HepG2 (cell line): Measurements from ENCODE around the gene PGPEP1. TPM values are rescaled to one million over a fixed set of nuclear protein-coding genes. Genes with fewer than 3 reads are reported as not detected.

Experiments
- ATAC-seq: fragments of 200-7000 bp; cut with Tn5 transposase; 3 replicates; pipeline ENCODE4 v1.9.1; 2020; ENCODE audit warnings: mild to moderate bottlenecking, moderate library complexity
- BruUV-seq: library from RNA; stranded (reverse); fragments of 400-500 nt; replicated peaks from 2 replicates; lab custom pipeline; 2021; lab: Mats Ljungman, UMichigan
- CTCF ChIA-PET: fragments of 300-600 bp; formaldehyde crosslinking; extraction: SDS; loops from one replicate; lab custom pipeline; 2021; ENCODE audit warnings: low total read pairs, inconsistent platforms, low intra/inter-chr PET ratio; lab: Yijun Ruan, JAX
- POLR2A ChIA-PET: fragments of 350-600 bp; sonication (Branson Sonifier 250); formaldehyde crosslinking; loops from one replicate; lab custom pipeline; 2020; ENCODE audit warnings: antibody characterized with exemption, inconsistent platforms; lab: Yijun Ruan, JAX
- DNase-seq: peaks from one replicate; pipeline ENCODE4 v3.0.0-alpha.2; 2015; ENCODE audit warnings: low spot score
- FAIRE-seq: peaks from 3 replicates; lab custom pipeline; 2011; peaks lifted over from hg19 to GRCh38; lab: Jason Lieb, UNC
- H2AFZ ChIP-seq: one replicate; pipeline ENCODE4 v1.6.1; 2011; ENCODE audit warnings: low read length, inconsistent platforms
- H3K27ac ChIP-seq: fragments of 300-600 bp; 3 replicates; pipeline ENCODE4 v1.8.0; 2011; ENCODE audit warnings: mixed run types, mild to moderate bottlenecking, mixed read lengths, low read length, inconsistent platforms; ENCODE audit not compliant: insufficient read depth; ENCODE audit errors: extremely low read length
- H3K27me3 ChIP-seq, 2 experiments: fragments of 200-600 bp in 1 of 2; 2 replicates in 1 of 2; 3 replicates in 1 of 2; pipeline versions ENCODE4 v1.6.0 to v1.8.0; 2011; ENCODE audit warnings: low read length in 2 of 2, mild to moderate bottlenecking in 2 of 2, moderate library complexity in 2 of 2, inconsistent platforms in 1 of 2; ENCODE audit not compliant: insufficient read depth in 2 of 2, control insufficient read depth in 1 of 2
- H3K36me3 ChIP-seq, 2 experiments: fragments of 200-600 bp in 1 of 2; replicated peaks in 1 of 2; 2 replicates in 1 of 2; 3 replicates in 1 of 2; pipeline versions ENCODE4 v1.5.1 to v1.8.0; 2011; ENCODE audit warnings: low read length in 2 of 2, inconsistent platforms in 1 of 2; ENCODE audit not compliant: insufficient read depth in 2 of 2, control insufficient read depth in 1 of 2
- H3K4me1 ChIP-seq: 2 replicates; pipeline ENCODE4 v1.5.1; 2012; ENCODE audit warnings: low read length, inconsistent platforms; ENCODE audit not compliant: insufficient read depth
- H3K4me2 ChIP-seq: 2 replicates; pipeline ENCODE4 v1.6.0; 2011; ENCODE audit warnings: low read depth, low read length, inconsistent platforms
- H3K4me3 ChIP-seq, 3 experiments: fragments of 200-600 bp in 1 of 3; sonication (generic), shearing (Covaris generic) in 1 of 3; replicated peaks in 1 of 3; 2 replicates each; pipeline ENCODE4 v1.5.1; 2011 to 2016; ENCODE audit warnings: low read length in 3 of 3, inconsistent platforms in 2 of 3, low read depth in 2 of 3, mild to moderate bottlenecking in 2 of 3, control low read depth in 1 of 3, mixed read lengths in 1 of 3; ENCODE audit not compliant: insufficient read depth in 1 of 3
- H3K79me2 ChIP-seq: one replicate; pipeline ENCODE4 v1.6.1; 2011; ENCODE audit warnings: low read length, inconsistent platforms; ENCODE audit not compliant: insufficient read depth
- H3K9ac ChIP-seq: 2 replicates; pipeline ENCODE4 v1.6.0; 2011; ENCODE audit warnings: mild to moderate bottlenecking, low read depth, low read length, inconsistent platforms; ENCODE audit not compliant: insufficient read depth
- H3K9me3 ChIP-seq: 2 replicates; pipeline ENCODE4 v1.5.1; 2012; ENCODE audit warnings: mild to moderate bottlenecking, low read length
- H4K20me1 ChIP-seq: 2 replicates; pipeline ENCODE4 v1.6.0; 2011; ENCODE audit warnings: inconsistent platforms, mild to moderate bottlenecking, low read length, moderate library complexity; ENCODE audit not compliant: insufficient read depth
- ARNT ChIP-seq: fragments of 450-650 bp; IDR thresholded peaks from 2 replicates; pipeline ENCODE4 v1.6.1; 2017
- ATF7-NPFF ChIP-seq: sonication (generic); formaldehyde crosslinking; IDR thresholded peaks from 2 replicates; pipeline ENCODE4 v1.8.1; 2023; ENCODE audit warnings: mild to moderate bottlenecking, low read depth, missing genetic modification reagents, moderate library complexity
- NFATC3 ChIP-seq: sonication (generic); formaldehyde crosslinking; IDR thresholded peaks from 2 replicates; pipeline ENCODE4 v1.5.1; 2020; ENCODE audit warnings: mild to moderate bottlenecking, missing genetic modification reagents
- SIN3A ChIP-seq: IDR thresholded peaks from 2 replicates; pipeline ENCODE4 v1.6.1; 2011; ENCODE audit warnings: low read depth, mild to moderate bottlenecking, control low read depth, low read length, borderline replicate concordance
- SRY ChIP-seq: sonication (generic); formaldehyde crosslinking; IDR thresholded peaks from 2 replicates; pipeline ENCODE4 v1.8.0; 2022; ENCODE audit warnings: mild to moderate bottlenecking, missing genetic modification reagents
- TSC22D2 ChIP-seq: sonication (generic); formaldehyde crosslinking; IDR thresholded peaks from 2 replicates; pipeline ENCODE4 v1.5.1; 2020; ENCODE audit warnings: missing genetic modification reagents, mild to moderate bottlenecking, borderline replicate concordance
- ZC3H4 ChIP-seq: sonication (generic); formaldehyde crosslinking; IDR thresholded peaks from 2 replicates; pipeline ENCODE4 v1.4.0; 2020; ENCODE audit warnings: missing genetic modification reagents, borderline replicate concordance
- ZNF570 ChIP-seq: sonication (generic); formaldehyde crosslinking; IDR thresholded peaks from 2 replicates; pipeline ENCODE4 v1.4.0; 2020; ENCODE audit warnings: mild to moderate bottlenecking, missing genetic modification reagents, borderline replicate concordance
- ZNF7 ChIP-seq: IDR thresholded peaks from 2 replicates; pipeline ENCODE4 v1.6.1; 2016; ENCODE audit warnings: missing biosample characterization, missing genetic modification reagents
- WGBS: methylation state at CpG from one replicate; pipeline ENCODE4 v1.1.6; 2017; ENCODE audit warnings: low lambda C conversion rate; 5-methylcytosine and 5-hydroxymethylcytosine counted together
- in situ Hi-C: cut with HindIII; loops from 2 replicates; pipeline ENCODE4 v1.10.0; 2017; ENCODE audit warnings: low pct_unique_long_range_greater_than_20kb; ENCODE audit not compliant: extremely low pct_ligation_motif_present
- intact Hi-C: fragments of 100-400 bp; cut with micrococcal nuclease; formaldehyde crosslinking; loops from one replicate; pipeline ENCODE4 v1.10.0; 2022; ENCODE audit not compliant: unreplicated experiment
- polyA plus RNA-seq, 8 experiments: library from polyadenylated mRNA; depleted of rRNA in 3 of 8; stranded (reverse) in 7 of 8; unstranded in 1 of 8; fragments of >200 nt; fragmentation: Illumina TruSeq in 4 of 8; extraction: Trizol in 4 of 8; gene quantifications; 2 replicates each; pipeline versions ENCODE4 v1.2.1 to v1.2.3, GENCODE V29; 2011 to 2016; ENCODE audit warnings: low read depth in 4 of 8, missing spikeins in 1 of 8, mixed read lengths in 1 of 8; ENCODE audit not compliant: insufficient read depth in 1 of 8
- total RNA-seq, 5 experiments: library from RNA; depleted of rRNA; stranded (reverse); fragments of >200 nt; fragmentation: Illumina TruSeq; extraction: Trizol; gene quantifications; 2 replicates each; pipeline ENCODE4 v1.2.3, GENCODE V29; 2016; ENCODE audit warnings: low read depth in 1 of 5
- TF ChIP-seq, protein P1 (sequence below): sonication (generic); formaldehyde crosslinking; IDR thresholded peaks from 2 replicates; pipeline ENCODE4 v1.4.0; 2020; ENCODE audit warnings: missing genetic modification reagents, mild to moderate bottlenecking, borderline replicate concordance
- TF ChIP-seq, protein P2 (sequence below): sonication (generic); formaldehyde crosslinking; IDR thresholded peaks from 2 replicates; pipeline ENCODE4 v1.4.0; 2020; ENCODE audit warnings: missing genetic modification reagents, borderline replicate concordance
- TF ChIP-seq, protein P3 (sequence below): sonication (generic); formaldehyde crosslinking; IDR thresholded peaks from 2 replicates; pipeline ENCODE4 v1.5.0; 2020; ENCODE audit warnings: mild to moderate bottlenecking, missing genetic modification reagents, borderline replicate concordance

The PGPEP1 gene
- total and polyA plus RNA-seq, 2 of the 13 experiments (the other 11 are each of a cell fraction or from before 2014, with no cell fraction given) = 53.1 to 56.6 TPM

DNA sequence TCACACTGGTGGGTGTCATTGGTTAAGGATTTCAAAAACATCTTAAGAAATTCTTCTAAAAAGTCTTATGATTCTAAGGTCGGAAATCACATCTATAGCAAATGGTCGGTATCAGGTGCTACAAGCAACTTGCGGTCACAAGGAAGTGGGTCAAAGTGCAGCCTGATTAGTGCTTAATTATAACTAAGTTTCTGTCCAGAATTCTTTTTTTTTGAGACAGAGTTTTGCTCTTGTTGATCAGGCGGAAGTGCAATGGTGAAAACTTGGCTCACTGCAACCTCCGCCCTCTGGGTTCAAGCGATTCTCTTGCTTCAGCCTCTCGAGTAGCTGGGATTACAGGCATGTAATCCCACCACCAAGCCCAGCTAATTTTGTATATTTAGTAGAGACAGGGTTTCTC is 44.4 kb downstream of the PGPEP1 start:
- Histone ChIP-seq H3K9me3 (no peaks in the 10 kb centered on the region), H3K4me3 (peak overlapping the region; percentile 56 to 95 (median 91)), H3K36me3 (peaks cover 4 to 24% of the 10 kb centered on the region in 2 experiments; a peak in 4 of 5 replicates), H2AFZ (no peak overlapping the region), H3K4me2 (peak overlapping the region; percentile 97), H3K27ac (peak overlapping the region; percentile 80), H3K79me2 (peaks cover 57% of the 10 kb centered on the region), H3K27me3 (no peaks in the 10 kb centered on the region; a peak in 1 of 5 replicates), H4K20me1 (peaks cover 35% of the 10 kb centered on the region), H3K4me1 (peaks cover 57% of the 10 kb centered on the region), H3K9ac (peak overlapping the region; percentile 84)
- no TSS peak for BruUV-seq
- intact Hi-C loops (loop anchor here (5.0 kb wide), 1 partner anchor 37 kb away; no protein-coding TSS in a partner anchor), in situ Hi-C loops (no loop called here)
- 58% methylated on average over 7 of the region's 7 CpGs for WGBS
- ChIA-PET CTCF (interaction anchor here (1.1 to 1.4 kb wide), 2 partner anchors 28 to 106 kb away, joined by 3 read pairs; no protein-coding TSS in a partner anchor), POLR2A (interaction anchor here (1.9 to 14.3 kb wide), 3 partner anchors 17 to 105 kb away, joined by 20 to 514 read pairs (median 87); partner anchors contain the start of gene JUND)
- FAIRE-seq (no peak), ATAC-seq (no peak), DNase-seq (no peak)
- TF ChIP-seq, protein P1, sequence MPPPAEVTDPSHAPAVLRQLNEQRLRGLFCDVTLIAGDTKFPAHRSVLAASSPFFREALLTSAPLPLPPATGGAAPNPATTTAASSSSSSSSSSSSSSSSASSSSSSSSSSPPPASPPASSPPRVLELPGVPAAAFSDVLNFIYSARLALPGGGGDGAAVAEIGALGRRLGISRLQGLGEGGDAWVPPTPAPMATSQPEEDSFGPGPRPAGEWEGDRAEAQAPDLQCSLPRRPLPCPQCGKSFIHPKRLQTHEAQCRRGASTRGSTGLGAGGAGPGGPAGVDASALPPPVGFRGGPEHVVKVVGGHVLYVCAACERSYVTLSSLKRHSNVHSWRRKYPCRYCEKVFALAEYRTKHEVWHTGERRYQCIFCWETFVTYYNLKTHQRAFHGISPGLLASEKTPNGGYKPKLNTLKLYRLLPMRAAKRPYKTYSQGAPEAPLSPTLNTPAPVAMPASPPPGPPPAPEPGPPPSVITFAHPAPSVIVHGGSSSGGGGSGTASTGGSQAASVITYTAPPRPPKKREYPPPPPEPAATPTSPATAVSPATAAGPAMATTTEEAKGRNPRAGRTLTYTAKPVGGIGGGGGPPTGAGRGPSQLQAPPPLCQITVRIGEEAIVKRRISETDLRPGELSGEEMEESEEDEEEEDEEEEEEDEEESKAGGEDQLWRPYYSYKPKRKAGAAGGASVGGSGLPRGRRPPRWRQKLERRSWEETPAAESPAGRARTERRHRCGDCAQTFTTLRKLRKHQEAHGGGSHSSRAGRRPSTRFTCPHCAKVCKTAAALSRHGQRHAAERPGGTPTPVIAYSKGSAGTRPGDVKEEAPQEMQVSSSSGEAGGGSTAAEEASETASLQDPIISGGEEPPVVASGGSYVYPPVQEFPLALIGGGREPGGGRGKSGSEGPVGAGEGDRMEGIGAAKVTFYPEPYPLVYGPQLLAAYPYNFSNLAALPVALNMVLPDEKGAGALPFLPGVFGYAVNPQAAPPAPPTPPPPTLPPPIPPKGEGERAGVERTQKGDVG = no peak
- TF ChIP-seq NFATC3 (CRISPR knock-in tag) (no peak), SRY (CRISPR knock-in tag) (no peak), ZC3H4 (CRISPR knock-in tag) (no peak), SIN3A (no peak), TSC22D2 (no peak), ARNT (no peak), ATF7-NPFF (CRISPR knock-in tag) (no peak; the same call in 1 of the 2 replicates), ZNF7 (CRISPR knock-in tag) (no peak), ZNF570 (CRISPR knock-in tag) (no peak)
- TF ChIP-seq, protein P2, sequence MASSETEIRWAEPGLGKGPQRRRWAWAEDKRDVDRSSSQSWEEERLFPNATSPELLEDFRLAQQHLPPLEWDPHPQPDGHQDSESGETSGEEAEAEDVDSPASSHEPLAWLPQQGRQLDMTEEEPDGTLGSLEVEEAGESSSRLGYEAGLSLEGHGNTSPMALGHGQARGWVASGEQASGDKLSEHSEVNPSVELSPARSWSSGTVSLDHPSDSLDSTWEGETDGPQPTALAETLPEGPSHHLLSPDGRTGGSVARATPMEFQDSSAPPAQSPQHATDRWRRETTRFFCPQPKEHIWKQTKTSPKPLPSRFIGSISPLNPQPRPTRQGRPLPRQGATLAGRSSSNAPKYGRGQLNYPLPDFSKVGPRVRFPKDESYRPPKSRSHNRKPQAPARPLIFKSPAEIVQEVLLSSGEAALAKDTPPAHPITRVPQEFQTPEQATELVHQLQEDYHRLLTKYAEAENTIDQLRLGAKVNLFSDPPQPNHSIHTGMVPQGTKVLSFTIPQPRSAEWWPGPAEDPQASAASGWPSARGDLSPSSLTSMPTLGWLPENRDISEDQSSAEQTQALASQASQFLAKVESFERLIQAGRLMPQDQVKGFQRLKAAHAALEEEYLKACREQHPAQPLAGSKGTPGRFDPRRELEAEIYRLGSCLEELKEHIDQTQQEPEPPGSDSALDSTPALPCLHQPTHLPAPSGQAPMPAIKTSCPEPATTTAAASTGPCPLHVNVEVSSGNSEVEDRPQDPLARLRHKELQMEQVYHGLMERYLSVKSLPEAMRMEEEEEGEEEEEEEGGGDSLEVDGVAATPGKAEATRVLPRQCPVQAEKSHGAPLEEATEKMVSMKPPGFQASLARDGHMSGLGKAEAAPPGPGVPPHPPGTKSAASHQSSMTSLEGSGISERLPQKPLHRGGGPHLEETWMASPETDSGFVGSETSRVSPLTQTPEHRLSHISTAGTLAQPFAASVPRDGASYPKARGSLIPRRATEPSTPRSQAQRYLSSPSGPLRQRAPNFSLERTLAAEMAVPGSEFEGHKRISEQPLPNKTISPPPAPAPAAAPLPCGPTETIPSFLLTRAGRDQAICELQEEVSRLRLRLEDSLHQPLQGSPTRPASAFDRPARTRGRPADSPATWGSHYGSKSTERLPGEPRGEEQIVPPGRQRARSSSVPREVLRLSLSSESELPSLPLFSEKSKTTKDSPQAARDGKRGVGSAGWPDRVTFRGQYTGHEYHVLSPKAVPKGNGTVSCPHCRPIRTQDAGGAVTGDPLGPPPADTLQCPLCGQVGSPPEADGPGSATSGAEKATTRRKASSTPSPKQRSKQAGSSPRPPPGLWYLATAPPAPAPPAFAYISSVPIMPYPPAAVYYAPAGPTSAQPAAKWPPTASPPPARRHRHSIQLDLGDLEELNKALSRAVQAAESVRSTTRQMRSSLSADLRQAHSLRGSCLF (CRISPR knock-in tag) = no peak
- TF ChIP-seq, protein P3, sequence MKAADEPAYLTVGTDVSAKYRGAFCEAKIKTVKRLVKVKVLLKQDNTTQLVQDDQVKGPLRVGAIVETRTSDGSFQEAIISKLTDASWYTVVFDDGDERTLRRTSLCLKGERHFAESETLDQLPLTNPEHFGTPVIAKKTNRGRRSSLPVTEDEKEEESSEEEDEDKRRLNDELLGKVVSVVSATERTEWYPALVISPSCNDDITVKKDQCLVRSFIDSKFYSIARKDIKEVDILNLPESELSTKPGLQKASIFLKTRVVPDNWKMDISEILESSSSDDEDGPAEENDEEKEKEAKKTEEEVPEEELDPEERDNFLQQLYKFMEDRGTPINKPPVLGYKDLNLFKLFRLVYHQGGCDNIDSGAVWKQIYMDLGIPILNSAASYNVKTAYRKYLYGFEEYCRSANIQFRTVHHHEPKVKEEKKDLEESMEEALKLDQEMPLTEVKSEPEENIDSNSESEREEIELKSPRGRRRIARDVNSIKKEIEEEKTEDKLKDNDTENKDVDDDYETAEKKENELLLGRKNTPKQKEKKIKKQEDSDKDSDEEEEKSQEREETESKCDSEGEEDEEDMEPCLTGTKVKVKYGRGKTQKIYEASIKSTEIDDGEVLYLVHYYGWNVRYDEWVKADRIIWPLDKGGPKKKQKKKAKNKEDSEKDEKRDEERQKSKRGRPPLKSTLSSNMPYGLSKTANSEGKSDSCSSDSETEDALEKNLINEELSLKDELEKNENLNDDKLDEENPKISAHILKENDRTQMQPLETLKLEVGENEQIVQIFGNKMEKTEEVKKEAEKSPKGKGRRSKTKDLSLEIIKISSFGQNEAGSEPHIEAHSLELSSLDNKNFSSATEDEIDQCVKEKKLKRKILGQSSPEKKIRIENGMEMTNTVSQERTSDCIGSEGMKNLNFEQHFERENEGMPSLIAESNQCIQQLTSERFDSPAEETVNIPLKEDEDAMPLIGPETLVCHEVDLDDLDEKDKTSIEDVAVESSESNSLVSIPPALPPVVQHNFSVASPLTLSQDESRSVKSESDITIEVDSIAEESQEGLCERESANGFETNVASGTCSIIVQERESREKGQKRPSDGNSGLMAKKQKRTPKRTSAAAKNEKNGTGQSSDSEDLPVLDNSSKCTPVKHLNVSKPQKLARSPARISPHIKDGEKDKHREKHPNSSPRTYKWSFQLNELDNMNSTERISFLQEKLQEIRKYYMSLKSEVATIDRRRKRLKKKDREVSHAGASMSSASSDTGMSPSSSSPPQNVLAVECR (CRISPR knock-in tag) = no peak
